ENCODE measurements around the gene TSPOAP1.

DNA sequence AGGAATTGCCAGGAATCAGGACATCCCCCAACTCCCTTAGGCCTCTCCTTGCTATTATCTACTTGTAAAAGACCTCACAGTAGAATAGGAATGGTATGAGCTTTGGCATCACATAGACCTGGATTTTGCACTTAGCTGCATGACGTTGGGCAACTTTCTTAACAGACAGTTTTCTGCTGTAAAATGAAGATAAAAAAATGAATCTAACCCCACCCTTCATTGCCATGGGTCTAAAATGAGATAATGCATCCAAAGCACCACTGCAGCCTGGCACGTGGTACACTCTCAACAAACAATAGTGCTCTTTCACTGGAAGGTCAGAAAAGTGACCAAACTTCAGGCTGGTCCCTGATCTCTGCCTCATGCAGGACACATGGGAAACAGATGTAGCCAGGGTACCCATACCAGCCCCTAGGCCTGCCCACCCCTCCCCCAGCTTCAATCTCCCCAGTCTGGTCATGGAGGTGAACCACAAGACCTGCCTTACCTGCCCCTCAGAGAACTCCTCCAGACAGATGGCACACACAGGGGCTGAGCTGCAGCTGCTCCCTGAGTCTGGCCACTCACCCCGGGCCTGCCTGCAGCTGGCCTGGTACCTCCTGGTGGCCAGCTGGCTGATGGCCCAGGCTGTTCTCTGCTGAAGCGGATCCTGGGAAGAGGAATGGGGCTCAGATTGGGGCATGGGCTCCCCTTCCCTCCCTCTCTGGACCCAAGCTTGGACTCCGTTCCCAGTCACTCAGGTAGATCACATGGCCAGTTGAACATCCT, 31.9 kb upstream of the TSPOAP1 start:
- TF ChIP-seq CTCF (IDR thresholded peaks at IDR 0.05; ENCODE audit: insufficient read depth, low read length, poor library complexity, severe bottlenecking) (no peak), EZH2phosphoT487 (conservative IDR thresholded peaks at IDR 0.05; ENCODE audit: low read length) (no peak)
